ENCODE data around the gene CASP9. TPM values are rescaled to one million over a fixed set of nuclear protein-coding genes. Genes with fewer than 3 reads are reported as not detected.

CASP9 gene
- total RNA-seq, 1 experiment from 2014 or later: 15.9 TPM

DNA sequence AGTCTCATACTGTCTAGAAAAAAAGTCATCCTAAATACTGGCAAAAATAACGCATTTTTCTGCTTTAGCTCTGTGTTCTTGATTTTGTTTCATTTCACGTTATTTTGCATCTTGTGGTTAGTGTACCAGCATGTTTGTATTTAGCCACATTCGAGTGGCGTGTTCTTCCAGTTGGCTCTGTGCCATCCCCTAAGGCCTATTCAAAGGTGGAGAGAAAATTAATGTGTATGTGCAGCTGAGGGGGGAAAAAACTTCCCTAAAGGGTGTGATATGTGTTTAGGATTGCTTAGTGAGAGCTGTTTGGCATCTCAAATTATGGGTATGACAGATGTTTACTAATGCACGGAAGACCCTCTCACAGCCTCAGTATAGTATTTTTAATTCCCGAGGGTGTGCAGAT lies 14.8 kb upstream of the CASP9 start:
- H3K4me3 Mint-ChIP-seq: no peak overlapping the region
- Histone ChIP-seq H3T11ph (ENCODE audit: low read length) (no peak overlapping the region), H2BK20ac (ENCODE audit: low read depth, low read length, poor library complexity, severe bottlenecking) (no peak overlapping the region), H4K91ac (ENCODE audit: insufficient read length, low read depth, low read length) (no peak overlapping the region), H3K14ac (ENCODE audit: insufficient read depth, low read length) (no peak overlapping the region), H4K8ac (replicated peaks; ENCODE audit: insufficient read length, low read depth, low read length) (no peak overlapping the region), H3K9me3 (ENCODE audit: control insufficient read depth, low read depth, low read length) (no peaks in the 10 kb centered on the region), H2BK12ac (ENCODE audit: insufficient read length, low read depth, low read length) (no peak overlapping the region), H3K9ac (ENCODE audit: extremely low read depth, insufficient read length, low read length) (no peak overlapping the region), H3K56ac (ENCODE audit: insufficient read length, low read depth, low read length) (no peak overlapping the region), H3K23ac (ENCODE audit: insufficient read length, low read depth, low read length) (no peak overlapping the region), H4K5ac (ENCODE audit: insufficient read length, low read depth, low read length) (no peak overlapping the region), H3K18ac (ENCODE audit: insufficient read length, low read depth, low read length) (no peak overlapping the region), H3K4me2 (ENCODE audit: insufficient read depth, insufficient read length, low read length) (no peak overlapping the region), H2AFZ (ENCODE audit: low read length) (no peak overlapping the region), H3K79me2 (ENCODE audit: insufficient read depth, low read length) (no peaks in the 10 kb centered on the region), H4K20me1 (ENCODE audit: control insufficient read depth, insufficient read depth, insufficient read length) (no peaks in the 10 kb centered on the region), H3K23me2 (ENCODE audit: insufficient read length, low read depth, low read length, poor library complexity, severe bottlenecking) (no peaks in the 10 kb centered on the region), H3K27ac (ENCODE audit: insufficient read length, low read depth, low read length) (no peak overlapping the region), H2AK5ac (ENCODE audit: insufficient read length, low read length) (no peak overlapping the region), H2BK5ac (ENCODE audit: insufficient read length, low read length) (no peak overlapping the region), H3K4ac (ENCODE audit: low read depth, low read length) (no peak overlapping the region), H2BK120ac (ENCODE audit: low read depth, low read length, poor library complexity, severe bottlenecking) (no peak overlapping the region), H3K79me1 (ENCODE audit: insufficient read depth, low read depth, low read length, poor library complexity, severe bottlenecking) (no peaks in the 10 kb centered on the region), H3K4me1 (ENCODE audit: insufficient read depth, low read length) (no peaks in the 10 kb centered on the region), H2BK15ac (ENCODE audit: low read depth, low read length) (no peak overlapping the region), H3K27me3 (ENCODE audit: insufficient read depth, low read length) (no peaks in the 10 kb centered on the region; the same call in 1 of the 2 replicates)
- H3K9me3 Mint-ChIP-seq: no peaks in the 10 kb centered on the region
- no peaks in the 10 kb centered on the region for H3K27me3 Mint-ChIP-seq (ENCODE audit: low read depth)
- TF ChIP-seq, protein P1, sequence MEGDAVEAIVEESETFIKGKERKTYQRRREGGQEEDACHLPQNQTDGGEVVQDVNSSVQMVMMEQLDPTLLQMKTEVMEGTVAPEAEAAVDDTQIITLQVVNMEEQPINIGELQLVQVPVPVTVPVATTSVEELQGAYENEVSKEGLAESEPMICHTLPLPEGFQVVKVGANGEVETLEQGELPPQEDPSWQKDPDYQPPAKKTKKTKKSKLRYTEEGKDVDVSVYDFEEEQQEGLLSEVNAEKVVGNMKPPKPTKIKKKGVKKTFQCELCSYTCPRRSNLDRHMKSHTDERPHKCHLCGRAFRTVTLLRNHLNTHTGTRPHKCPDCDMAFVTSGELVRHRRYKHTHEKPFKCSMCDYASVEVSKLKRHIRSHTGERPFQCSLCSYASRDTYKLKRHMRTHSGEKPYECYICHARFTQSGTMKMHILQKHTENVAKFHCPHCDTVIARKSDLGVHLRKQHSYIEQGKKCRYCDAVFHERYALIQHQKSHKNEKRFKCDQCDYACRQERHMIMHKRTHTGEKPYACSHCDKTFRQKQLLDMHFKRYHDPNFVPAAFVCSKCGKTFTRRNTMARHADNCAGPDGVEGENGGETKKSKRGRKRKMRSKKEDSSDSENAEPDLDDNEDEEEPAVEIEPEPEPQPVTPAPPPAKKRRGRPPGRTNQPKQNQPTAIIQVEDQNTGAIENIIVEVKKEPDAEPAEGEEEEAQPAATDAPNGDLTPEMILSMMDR (conservative IDR thresholded peaks at IDR 0.05): no peak
- no peaks in the 10 kb centered on the region for H3K4me1 Mint-ChIP-seq
- no peak for DNase-seq
- peaks cover 17 to 61% (median 43%) of the 10 kb centered on the region in 3 experiments; a peak in 6 of 7 replicates for H3K36me3 Mint-ChIP-seq (ENCODE audit: insufficient read depth in 1 of 3, low read depth in 3 of 3)
- no CpG with 5 or more reads among the region's 6 CpGs for WGBS (ENCODE audit: extremely low coverage, insufficient read length, low lambda C conversion rate)
- H3K27ac Mint-ChIP-seq: peak overlapping the region in 2 of 3 experiments; percentile 4 to 49; a peak in 2 of 7 replicates
